Measurements from ENCODE around the gene TMEM245. TPM values are rescaled to one million over a fixed set of nuclear protein-coding genes. Genes with fewer than 3 reads are reported as not detected.

The TMEM245 gene
- total RNA-seq, 2 experiments from 2014 or later = 25.9 to 39.2 TPM

GRCh38 chr9:109108318-109108717 lies 11.4 kb downstream of the TMEM245 start:
- DNase-seq (no peak), ATAC-seq (no peak)
- no peak overlapping the region for H3K4me3 Mint-ChIP-seq
- H3K36me3 Mint-ChIP-seq = peaks cover 33% of the 10 kb centered on the region
- CTCF ChIA-PET = no interaction called here
- H3K27ac Mint-ChIP-seq = no peak overlapping the region
- H3K9me3 Mint-ChIP-seq (ENCODE audit: low read depth) = peaks cover 8% of the 10 kb centered on the region
- H3K4me1 Mint-ChIP-seq = peaks cover 45% of the 10 kb centered on the region
- H3K27me3 Mint-ChIP-seq = no peaks in the 10 kb centered on the region

GRCh38 chr9:109107402-109108240 lies 12.1 kb downstream of the TMEM245 start:
- DNase-seq (no peak), ATAC-seq (peak; percentile 48)
- H3K27ac Mint-ChIP-seq = peak overlapping the region; percentile 44
- peaks cover 48% of the 10 kb centered on the region for H3K4me1 Mint-ChIP-seq
- H3K4me3 Mint-ChIP-seq = no peak overlapping the region
- H3K9me3 Mint-ChIP-seq (ENCODE audit: low read depth) = peaks cover 11% of the 10 kb centered on the region
- CTCF ChIA-PET = no interaction called here
- peaks cover 40% of the 10 kb centered on the region for H3K36me3 Mint-ChIP-seq
- H3K27me3 Mint-ChIP-seq = no peaks in the 10 kb centered on the region

- Mint-ChIP-seq H3K36me3 (peaks cover 59% of the 10 kb centered on the region), H3K9me3 (ENCODE audit: low read depth) (peaks cover 11% of the 10 kb centered on the region), H3K27ac (peak overlapping the region; percentile 84), H3K27me3 (no peaks in the 10 kb centered on the region), H3K4me3 (peak overlapping the region; percentile 55), H3K4me1 (peaks cover 55% of the 10 kb centered on the region)
- ATAC-seq (peak; percentile 90), DNase-seq (peak; percentile 44)
- CTCF ChIA-PET = interaction anchor here (1.8 kb wide), 1 partner anchor 17 kb away, joined by 6 read pairs; no protein-coding TSS in a partner anchor
Measured at GRCh38 chr9:109101810-109102209, 17.9 kb downstream of the TMEM245 start.

- Mint-ChIP-seq H3K4me3 (peak overlapping the region; percentile 55), H3K27me3 (no peaks in the 10 kb centered on the region), H3K27ac (peak overlapping the region; percentile 84), H3K36me3 (peaks cover 57% of the 10 kb centered on the region), H3K4me1 (peaks cover 54% of the 10 kb centered on the region), H3K9me3 (ENCODE audit: low read depth) (peaks cover 11% of the 10 kb centered on the region)
- CTCF ChIA-PET = interaction anchor here (1.8 kb wide), 1 partner anchor 17 kb away, joined by 6 read pairs; no protein-coding TSS in a partner anchor
- no peak for DNase-seq
- peak; percentile 40 for ATAC-seq
Measured at GRCh38 chr9:109101202-109101595, 18.5 kb downstream of the TMEM245 start.

- Mint-ChIP-seq H3K4me1 (peaks cover 55% of the 10 kb centered on the region), H3K36me3 (peaks cover 61% of the 10 kb centered on the region), H3K27ac (peak overlapping the region; percentile 84), H3K9me3 (ENCODE audit: low read depth) (peaks cover 11% of the 10 kb centered on the region), H3K27me3 (no peaks in the 10 kb centered on the region), H3K4me3 (peak overlapping the region; percentile 55)
- DNase-seq (no peak), ATAC-seq (no peak)
- CTCF ChIA-PET = interaction anchor here (1.8 kb wide), 1 partner anchor 18 kb away, joined by 6 read pairs; no protein-coding TSS in a partner anchor
Measured at GRCh38 chr9:109100543-109101201, 19.1 kb downstream of the TMEM245 start.

GRCh38 chr9:109098960-109099308 lies 20.8 kb downstream of the TMEM245 start:
- DNase-seq (no peak), ATAC-seq (no peak)
- H3K27ac Mint-ChIP-seq = no peak overlapping the region
- peaks cover 64% of the 10 kb centered on the region for H3K4me1 Mint-ChIP-seq
- no peak overlapping the region for H3K4me3 Mint-ChIP-seq
- CTCF ChIA-PET = interaction anchor here (1.3 kb wide), 1 partner anchor 11 kb away, joined by 3 read pairs; no protein-coding TSS in a partner anchor
- peaks cover 63% of the 10 kb centered on the region for H3K36me3 Mint-ChIP-seq
- H3K27me3 Mint-ChIP-seq = no peaks in the 10 kb centered on the region
- H3K9me3 Mint-ChIP-seq (ENCODE audit: low read depth) = peaks cover 7% of the 10 kb centered on the region

GRCh38 chr9:109098171-109098959 lies 21.4 kb downstream of the TMEM245 start:
- Mint-ChIP-seq H3K9me3 (ENCODE audit: low read depth) (peaks cover 4% of the 10 kb centered on the region), H3K4me1 (peaks cover 65% of the 10 kb centered on the region), H3K27ac (peak overlapping the region; percentile 54), H3K27me3 (no peaks in the 10 kb centered on the region), H3K36me3 (peaks cover 62% of the 10 kb centered on the region), H3K4me3 (no peak overlapping the region)
- CTCF ChIA-PET = interaction anchor here (1.2 to 1.3 kb wide), 2 partner anchors 11 to 13 kb away, joined by 3 read pairs; no protein-coding TSS in a partner anchor
- DNase-seq (no peak), ATAC-seq (no peak)

- Mint-ChIP-seq H3K27ac (peak overlapping the region; percentile 33), H3K36me3 (peaks cover 61% of the 10 kb centered on the region), H3K4me1 (peaks cover 67% of the 10 kb centered on the region), H3K27me3 (no peaks in the 10 kb centered on the region), H3K9me3 (ENCODE audit: low read depth) (no peaks in the 10 kb centered on the region), H3K4me3 (no peak overlapping the region)
- no peak for ATAC-seq
- CTCF ChIA-PET = interaction anchor here (0.9 to 1.2 kb wide), 2 partner anchors 14 to 22 kb away, joined by 3 read pairs; partner anchors contain the start of gene TMEM245
- DNase-seq = no peak
Measured at GRCh38 chr9:109097146-109097545, 22.6 kb downstream of the TMEM245 start.

- peaks cover 60% of the 10 kb centered on the region for H3K4me1 Mint-ChIP-seq
- H3K27ac Mint-ChIP-seq = no peak overlapping the region
- no peak for ATAC-seq
- no peaks in the 10 kb centered on the region for H3K9me3 Mint-ChIP-seq (ENCODE audit: low read depth)
- no peak for DNase-seq
- no peaks in the 10 kb centered on the region for H3K27me3 Mint-ChIP-seq
- no peak overlapping the region for H3K4me3 Mint-ChIP-seq
- peaks cover 69% of the 10 kb centered on the region for H3K36me3 Mint-ChIP-seq
- CTCF ChIA-PET = no interaction called here
Measured at GRCh38 chr9:109095321-109095720, 24.4 kb downstream of the TMEM245 start.

- Mint-ChIP-seq H3K27ac (no peak overlapping the region), H3K4me1 (peaks cover 54% of the 10 kb centered on the region), H3K9me3 (ENCODE audit: low read depth) (no peaks in the 10 kb centered on the region), H3K27me3 (no peaks in the 10 kb centered on the region), H3K36me3 (peaks cover 72% of the 10 kb centered on the region), H3K4me3 (no peak overlapping the region)
- DNase-seq = no peak
- CTCF ChIA-PET = no interaction called here
- ATAC-seq = no peak
Measured at GRCh38 chr9:109094268-109094667, 25.5 kb downstream of the TMEM245 start.

GRCh38 chr9:109092587-109092986 lies 27.2 kb downstream of the TMEM245 start:
- H3K27ac Mint-ChIP-seq = no peak overlapping the region
- peaks cover 39% of the 10 kb centered on the region for H3K4me1 Mint-ChIP-seq
- CTCF ChIA-PET = no interaction called here
- DNase-seq = no peak
- ATAC-seq = no peak
- H3K4me3 Mint-ChIP-seq = no peak overlapping the region
- H3K27me3 Mint-ChIP-seq = no peaks in the 10 kb centered on the region
- no peaks in the 10 kb centered on the region for H3K9me3 Mint-ChIP-seq (ENCODE audit: low read depth)
- H3K36me3 Mint-ChIP-seq = peaks cover 71% of the 10 kb centered on the region

GRCh38 chr9:109092051-109092580 lies 27.6 kb downstream of the TMEM245 start:
- CTCF ChIA-PET = no interaction called here
- Mint-ChIP-seq H3K4me3 (no peak overlapping the region), H3K27me3 (no peaks in the 10 kb centered on the region), H3K27ac (no peak overlapping the region), H3K4me1 (peaks cover 36% of the 10 kb centered on the region), H3K36me3 (peaks cover 71% of the 10 kb centered on the region), H3K9me3 (ENCODE audit: low read depth) (no peaks in the 10 kb centered on the region)
- ATAC-seq (peak; percentile 81), DNase-seq (no peak)

GRCh38 chr9:109088221-109088620 lies 31.5 kb downstream of the TMEM245 start:
- Mint-ChIP-seq H3K4me3 (no peak overlapping the region), H3K27ac (no peak overlapping the region), H3K4me1 (peaks cover 20% of the 10 kb centered on the region), H3K27me3 (no peaks in the 10 kb centered on the region), H3K9me3 (ENCODE audit: low read depth) (no peaks in the 10 kb centered on the region), H3K36me3 (peaks cover 59% of the 10 kb centered on the region)
- ATAC-seq = no peak
- CTCF ChIA-PET = interaction anchor here (0.6 to 1.5 kb wide), 2 partner anchors 10 to 382 kb away, joined by 3 read pairs; no protein-coding TSS in a partner anchor
- no peak for DNase-seq
